Measurements from ENCODE around the gene MICU2.

Gene MICU2, protein sequence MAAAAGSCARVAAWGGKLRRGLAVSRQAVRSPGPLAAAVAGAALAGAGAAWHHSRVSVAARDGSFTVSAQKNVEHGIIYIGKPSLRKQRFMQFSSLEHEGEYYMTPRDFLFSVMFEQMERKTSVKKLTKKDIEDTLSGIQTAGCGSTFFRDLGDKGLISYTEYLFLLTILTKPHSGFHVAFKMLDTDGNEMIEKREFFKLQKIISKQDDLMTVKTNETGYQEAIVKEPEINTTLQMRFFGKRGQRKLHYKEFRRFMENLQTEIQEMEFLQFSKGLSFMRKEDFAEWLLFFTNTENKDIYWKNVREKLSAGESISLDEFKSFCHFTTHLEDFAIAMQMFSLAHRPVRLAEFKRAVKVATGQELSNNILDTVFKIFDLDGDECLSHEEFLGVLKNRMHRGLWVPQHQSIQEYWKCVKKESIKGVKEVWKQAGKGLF

GRCh38 chr13:21603531-21604448 is at the start of gene MICU2:
Gene MICU2 (minus strand): TSS chr13:21604170. CDS start chr13:21604148, 22 bp downstream.
- TF ChIP-seq, protein P1, sequence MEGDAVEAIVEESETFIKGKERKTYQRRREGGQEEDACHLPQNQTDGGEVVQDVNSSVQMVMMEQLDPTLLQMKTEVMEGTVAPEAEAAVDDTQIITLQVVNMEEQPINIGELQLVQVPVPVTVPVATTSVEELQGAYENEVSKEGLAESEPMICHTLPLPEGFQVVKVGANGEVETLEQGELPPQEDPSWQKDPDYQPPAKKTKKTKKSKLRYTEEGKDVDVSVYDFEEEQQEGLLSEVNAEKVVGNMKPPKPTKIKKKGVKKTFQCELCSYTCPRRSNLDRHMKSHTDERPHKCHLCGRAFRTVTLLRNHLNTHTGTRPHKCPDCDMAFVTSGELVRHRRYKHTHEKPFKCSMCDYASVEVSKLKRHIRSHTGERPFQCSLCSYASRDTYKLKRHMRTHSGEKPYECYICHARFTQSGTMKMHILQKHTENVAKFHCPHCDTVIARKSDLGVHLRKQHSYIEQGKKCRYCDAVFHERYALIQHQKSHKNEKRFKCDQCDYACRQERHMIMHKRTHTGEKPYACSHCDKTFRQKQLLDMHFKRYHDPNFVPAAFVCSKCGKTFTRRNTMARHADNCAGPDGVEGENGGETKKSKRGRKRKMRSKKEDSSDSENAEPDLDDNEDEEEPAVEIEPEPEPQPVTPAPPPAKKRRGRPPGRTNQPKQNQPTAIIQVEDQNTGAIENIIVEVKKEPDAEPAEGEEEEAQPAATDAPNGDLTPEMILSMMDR (conservative IDR thresholded peaks at IDR 0.05; ENCODE audit: low read depth, low read length), result no peak
- Histone ChIP-seq H3K4me2 (peak within 1 kb of the TSS; percentile 94), H3K27me3 (ENCODE audit: insufficient read depth, low read depth) (no peaks in the 10 kb centered on the region), H3K9ac (peak within 1 kb of the TSS; percentile 92), H3K79me2 (ENCODE audit: insufficient read depth, low read depth) (peaks cover 22% of the 10 kb centered on the region; the same call in 1 of the 2 replicates), H3K27ac (peak within 1 kb of the TSS; percentile 88), H4K20me1 (ENCODE audit: insufficient read depth) (no peaks in the 10 kb centered on the region), H3K4me1 (ENCODE audit: low read depth, poor library complexity, severe bottlenecking) (no peaks in the 10 kb centered on the region), H3K4me3 (IDR thresholded peaks at IDR 0.05; ENCODE audit: insufficient read depth, low read depth, low read length) (no peak within 1 kb of the TSS), H2AFZ (ENCODE audit: low read depth) (peak within 1 kb of the TSS; percentile 75), H3K36me3 (ENCODE audit: insufficient read depth) (no peaks in the 10 kb centered on the region)

DNA sequence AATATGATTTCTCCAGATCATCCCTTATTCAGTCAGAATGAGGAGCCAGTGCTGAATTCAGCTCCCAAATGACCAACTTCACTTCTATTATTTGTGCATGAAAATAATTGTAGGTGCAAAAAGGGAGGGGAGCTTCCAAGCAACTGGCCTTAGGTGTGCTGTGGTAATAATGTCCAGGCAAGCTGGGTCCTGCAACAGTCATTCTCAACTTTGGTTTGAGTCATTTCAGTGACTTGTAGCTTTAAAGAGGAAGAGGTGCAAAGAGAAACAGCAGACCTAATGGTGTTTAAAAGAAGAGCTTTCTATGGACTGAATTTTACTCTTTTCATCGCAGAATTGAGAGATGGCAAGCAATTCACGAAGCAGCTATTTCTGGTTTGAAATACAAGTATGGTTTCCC is 37.7 kb upstream of the MICU2 start:
- peaks cover 15% of the 10 kb centered on the region for H3K4me1 ChIP-seq (ENCODE audit: low read depth, poor library complexity, severe bottlenecking)
- no peaks in the 10 kb centered on the region for H4K20me1 ChIP-seq (ENCODE audit: insufficient read depth)
- no peak overlapping the region for H3K27ac ChIP-seq
- H3K27me3 ChIP-seq (ENCODE audit: insufficient read depth, low read depth), result no peaks in the 10 kb centered on the region
- H3K79me2 ChIP-seq (ENCODE audit: insufficient read depth, low read depth), result no peaks in the 10 kb centered on the region
- H3K36me3 ChIP-seq (ENCODE audit: insufficient read depth), result no peaks in the 10 kb centered on the region
- no peak overlapping the region for H3K9ac ChIP-seq
- TF ChIP-seq, protein P1 (conservative IDR thresholded peaks at IDR 0.05; ENCODE audit: low read depth, low read length), result no peak
- no peak overlapping the region for H3K4me3 ChIP-seq (IDR thresholded peaks at IDR 0.05; ENCODE audit: insufficient read depth, low read depth, low read length)
- H3K4me2 ChIP-seq, result no peak overlapping the region
- H2AFZ ChIP-seq (ENCODE audit: low read depth), result no peak overlapping the region

DNA sequence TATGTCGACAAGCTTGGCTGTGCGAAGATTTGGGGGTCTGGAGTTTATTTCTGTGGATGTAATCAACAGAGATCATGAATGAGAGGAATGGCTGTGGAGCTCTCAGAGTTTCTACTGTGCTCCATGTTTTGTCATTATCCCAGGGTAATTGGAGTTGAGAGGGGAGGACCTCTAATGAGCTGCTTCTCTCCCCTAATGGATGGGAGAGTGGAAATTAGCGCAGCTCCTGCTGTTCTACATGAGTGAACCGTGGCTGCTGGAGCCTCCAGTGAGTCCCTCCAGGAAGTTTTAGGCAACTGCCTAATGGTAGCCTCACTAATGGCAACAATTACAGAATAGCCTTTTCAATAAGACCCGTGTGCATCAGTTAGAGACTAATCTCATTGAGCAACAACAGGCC is 35.6 kb upstream of the MICU2 start:
- H3K9ac ChIP-seq, result no peak overlapping the region
- H3K27ac ChIP-seq, result no peak overlapping the region
- H2AFZ ChIP-seq (ENCODE audit: low read depth), result no peak overlapping the region
- TF ChIP-seq, protein P1 (conservative IDR thresholded peaks at IDR 0.05; ENCODE audit: low read depth, low read length), result no peak
- peaks cover 16% of the 10 kb centered on the region for H3K4me1 ChIP-seq (ENCODE audit: low read depth, poor library complexity, severe bottlenecking)
- no peaks in the 10 kb centered on the region for H3K36me3 ChIP-seq (ENCODE audit: insufficient read depth)
- H3K4me2 ChIP-seq, result no peak overlapping the region
- H3K4me3 ChIP-seq (IDR thresholded peaks at IDR 0.05; ENCODE audit: insufficient read depth, low read depth, low read length), result no peak overlapping the region
- H3K27me3 ChIP-seq (ENCODE audit: insufficient read depth, low read depth), result no peaks in the 10 kb centered on the region
- no peaks in the 10 kb centered on the region for H4K20me1 ChIP-seq (ENCODE audit: insufficient read depth)
- H3K79me2 ChIP-seq (ENCODE audit: insufficient read depth, low read depth), result no peaks in the 10 kb centered on the region

DNA sequence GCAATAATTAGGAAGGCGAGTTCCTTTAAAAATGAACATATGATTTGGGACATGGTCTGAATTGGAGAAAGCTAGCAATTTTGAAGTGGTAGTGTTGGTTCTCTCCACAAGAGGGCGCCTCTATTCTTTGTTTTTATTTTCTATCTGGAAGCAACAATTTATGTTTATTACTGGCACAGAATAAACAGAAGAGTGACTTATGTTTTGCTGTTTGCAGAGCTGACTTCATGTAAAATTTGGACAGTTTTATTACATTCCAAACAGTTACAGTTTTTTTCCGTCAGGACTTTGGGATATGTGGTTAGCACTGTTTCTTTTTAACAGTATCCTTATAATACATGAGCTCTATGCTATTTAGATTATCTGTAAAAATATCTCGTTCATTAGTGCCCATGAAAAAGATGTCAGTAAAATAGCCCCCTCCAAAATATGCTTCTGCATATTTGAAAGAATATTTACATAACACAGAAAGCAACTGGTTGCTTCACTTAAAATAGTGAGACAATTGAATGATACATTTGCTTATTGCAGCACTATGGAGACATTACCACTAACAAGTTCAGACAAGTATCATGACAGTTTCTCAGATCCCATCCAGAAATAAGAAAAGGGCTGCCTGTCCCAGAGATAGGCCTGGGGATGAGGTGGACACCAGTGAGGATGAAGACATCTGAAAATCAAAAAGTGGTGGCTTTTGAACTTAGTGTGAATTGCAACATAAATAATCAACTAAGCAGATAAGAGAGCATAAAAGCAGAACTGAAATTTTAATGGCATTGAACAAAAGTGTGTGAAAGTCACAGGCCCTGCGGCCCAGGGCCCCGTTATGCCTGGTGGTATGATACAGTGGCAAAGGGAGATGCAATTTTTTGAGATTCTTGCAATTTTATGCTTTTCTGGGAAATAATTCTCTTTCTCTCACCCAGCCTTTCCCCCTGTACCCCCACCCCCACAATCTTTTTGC is 34.6 kb upstream of the MICU2 start:
- Histone ChIP-seq H2AFZ (ENCODE audit: low read depth) (no peak overlapping the region), H4K20me1 (ENCODE audit: insufficient read depth) (no peaks in the 10 kb centered on the region), H3K9ac (no peak overlapping the region), H3K36me3 (ENCODE audit: insufficient read depth) (no peaks in the 10 kb centered on the region), H3K27ac (no peak overlapping the region), H3K4me1 (ENCODE audit: low read depth, poor library complexity, severe bottlenecking) (peaks cover 16% of the 10 kb centered on the region), H3K4me2 (no peak overlapping the region), H3K4me3 (IDR thresholded peaks at IDR 0.05; ENCODE audit: insufficient read depth, low read depth, low read length) (no peak overlapping the region), H3K27me3 (ENCODE audit: insufficient read depth, low read depth) (no peaks in the 10 kb centered on the region), H3K79me2 (ENCODE audit: insufficient read depth, low read depth) (no peaks in the 10 kb centered on the region)
- TF ChIP-seq, protein P1 (conservative IDR thresholded peaks at IDR 0.05; ENCODE audit: low read depth, low read length), result peak; percentile 82

All from KMS-11 (cell line).